HL-60 (cell line): ENCODE results near the gene PRKACG.

Source experiments
- SPI1 ChIP-seq: IDR thresholded peaks from 2 replicates; pipeline ENCODE4 v1.6.1; 2012; ENCODE audit warnings: low read depth, mild to moderate bottlenecking, borderline replicate concordance
- TF ChIP-seq, protein P1 (sequence below): IDR thresholded peaks from one replicate; pipeline ENCODE4 v1.5.1; 2011; ENCODE audit warnings: low read length, control low read depth, inconsistent platforms; ENCODE audit not compliant: insufficient read depth
- TF ChIP-seq, protein P2 (sequence below): IDR thresholded peaks from 2 replicates; pipeline ENCODE4 v1.6.1; 2012; ENCODE audit warnings: low read depth; ENCODE audit not compliant: insufficient replicate concordance

DNA sequence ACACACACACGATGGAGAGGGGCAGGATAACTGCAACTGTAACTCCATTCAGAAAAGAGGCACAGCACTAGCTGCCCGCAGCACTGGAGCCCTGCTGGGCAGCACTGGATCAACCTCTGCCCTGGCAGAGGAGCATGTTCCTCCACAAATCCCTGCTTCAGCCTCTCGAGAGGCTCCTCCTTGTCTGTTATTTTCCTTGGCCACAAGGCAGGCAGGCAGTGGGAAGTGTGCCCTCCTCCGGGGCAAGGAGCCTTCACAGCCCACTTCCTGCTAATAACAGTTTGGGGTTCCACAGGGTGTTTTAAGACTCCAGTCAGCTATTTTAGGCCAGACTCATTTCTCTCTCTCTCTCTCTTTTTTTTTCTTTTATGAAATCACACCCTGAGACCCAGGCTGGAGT is 33.5 kb upstream of the PRKACG start:
- TF ChIP-seq, protein P1, sequence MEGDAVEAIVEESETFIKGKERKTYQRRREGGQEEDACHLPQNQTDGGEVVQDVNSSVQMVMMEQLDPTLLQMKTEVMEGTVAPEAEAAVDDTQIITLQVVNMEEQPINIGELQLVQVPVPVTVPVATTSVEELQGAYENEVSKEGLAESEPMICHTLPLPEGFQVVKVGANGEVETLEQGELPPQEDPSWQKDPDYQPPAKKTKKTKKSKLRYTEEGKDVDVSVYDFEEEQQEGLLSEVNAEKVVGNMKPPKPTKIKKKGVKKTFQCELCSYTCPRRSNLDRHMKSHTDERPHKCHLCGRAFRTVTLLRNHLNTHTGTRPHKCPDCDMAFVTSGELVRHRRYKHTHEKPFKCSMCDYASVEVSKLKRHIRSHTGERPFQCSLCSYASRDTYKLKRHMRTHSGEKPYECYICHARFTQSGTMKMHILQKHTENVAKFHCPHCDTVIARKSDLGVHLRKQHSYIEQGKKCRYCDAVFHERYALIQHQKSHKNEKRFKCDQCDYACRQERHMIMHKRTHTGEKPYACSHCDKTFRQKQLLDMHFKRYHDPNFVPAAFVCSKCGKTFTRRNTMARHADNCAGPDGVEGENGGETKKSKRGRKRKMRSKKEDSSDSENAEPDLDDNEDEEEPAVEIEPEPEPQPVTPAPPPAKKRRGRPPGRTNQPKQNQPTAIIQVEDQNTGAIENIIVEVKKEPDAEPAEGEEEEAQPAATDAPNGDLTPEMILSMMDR, result no peak
- TF ChIP-seq SPI1, result no peak
- TF ChIP-seq, protein P2, sequence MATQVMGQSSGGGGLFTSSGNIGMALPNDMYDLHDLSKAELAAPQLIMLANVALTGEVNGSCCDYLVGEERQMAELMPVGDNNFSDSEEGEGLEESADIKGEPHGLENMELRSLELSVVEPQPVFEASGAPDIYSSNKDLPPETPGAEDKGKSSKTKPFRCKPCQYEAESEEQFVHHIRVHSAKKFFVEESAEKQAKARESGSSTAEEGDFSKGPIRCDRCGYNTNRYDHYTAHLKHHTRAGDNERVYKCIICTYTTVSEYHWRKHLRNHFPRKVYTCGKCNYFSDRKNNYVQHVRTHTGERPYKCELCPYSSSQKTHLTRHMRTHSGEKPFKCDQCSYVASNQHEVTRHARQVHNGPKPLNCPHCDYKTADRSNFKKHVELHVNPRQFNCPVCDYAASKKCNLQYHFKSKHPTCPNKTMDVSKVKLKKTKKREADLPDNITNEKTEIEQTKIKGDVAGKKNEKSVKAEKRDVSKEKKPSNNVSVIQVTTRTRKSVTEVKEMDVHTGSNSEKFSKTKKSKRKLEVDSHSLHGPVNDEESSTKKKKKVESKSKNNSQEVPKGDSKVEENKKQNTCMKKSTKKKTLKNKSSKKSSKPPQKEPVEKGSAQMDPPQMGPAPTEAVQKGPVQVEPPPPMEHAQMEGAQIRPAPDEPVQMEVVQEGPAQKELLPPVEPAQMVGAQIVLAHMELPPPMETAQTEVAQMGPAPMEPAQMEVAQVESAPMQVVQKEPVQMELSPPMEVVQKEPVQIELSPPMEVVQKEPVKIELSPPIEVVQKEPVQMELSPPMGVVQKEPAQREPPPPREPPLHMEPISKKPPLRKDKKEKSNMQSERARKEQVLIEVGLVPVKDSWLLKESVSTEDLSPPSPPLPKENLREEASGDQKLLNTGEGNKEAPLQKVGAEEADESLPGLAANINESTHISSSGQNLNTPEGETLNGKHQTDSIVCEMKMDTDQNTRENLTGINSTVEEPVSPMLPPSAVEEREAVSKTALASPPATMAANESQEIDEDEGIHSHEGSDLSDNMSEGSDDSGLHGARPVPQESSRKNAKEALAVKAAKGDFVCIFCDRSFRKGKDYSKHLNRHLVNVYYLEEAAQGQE, result no peak
